AG04449 (cell line): ENCODE data around the gene ZNF609.

ENCODE experiments used
- CTCF ChIA-PET: fragments of 350-600 bp; formaldehyde crosslinking; extraction: SDS; loops from one replicate; lab custom pipeline; 2021; ENCODE audit warnings: antibody characterized with exemption; lab: Yijun Ruan, JAX
- POLR2A ChIA-PET: fragments of 400-600, 350-600 bp; formaldehyde crosslinking; extraction: SDS; loops from one replicate; lab custom pipeline; 2020; ENCODE audit warnings: antibody characterized with exemption, inconsistent platforms; lab: Yijun Ruan, JAX
- DNase-seq: peaks from one replicate; pipeline ENCODE4 v3.0.0-alpha.2; 2010; ENCODE audit warnings: low read depth, low spot score
- H3K4me3 ChIP-seq: 2 replicates; pipeline ENCODE4 v1.5.1; 2011; ENCODE audit warnings: low read depth, mild to moderate bottlenecking, control low read depth, low read length
- CTCF ChIP-seq: IDR thresholded peaks from one replicate; pipeline ENCODE4 v1.5.1; 2011; ENCODE audit warnings: mild to moderate bottlenecking, moderate library complexity, low read length, control low read depth, inconsistent platforms; ENCODE audit not compliant: insufficient read depth; ENCODE audit errors: missing control alignments

The ZNF609 gene

GRCh38 chr15:64522226-64522823 is 61.9 kb downstream of the ZNF609 start:
- no peak for DNase-seq
- H3K4me3 ChIP-seq = no peak overlapping the region
- ChIA-PET POLR2A (no interaction called here), CTCF (no interaction called here)
- no peak for TF ChIP-seq CTCF

GRCh38 chr15:64523240-64523639 is 62.9 kb downstream of the ZNF609 start:
- TF ChIP-seq CTCF = no peak
- DNase-seq = no peak
- ChIA-PET POLR2A (no interaction called here), CTCF (no interaction called here)
- no peak overlapping the region for H3K4me3 ChIP-seq

GRCh38 chr15:64524778-64525177 is 64.4 kb downstream of the ZNF609 start:
- H3K4me3 ChIP-seq = no peak overlapping the region
- CTCF ChIA-PET = no interaction called here
- POLR2A ChIA-PET = no interaction called here
- DNase-seq = no peak
- TF ChIP-seq CTCF = no peak

GRCh38 chr15:64525828-64526530 is 65.6 kb downstream of the ZNF609 start:
- TF ChIP-seq CTCF = no peak
- ChIA-PET POLR2A (no interaction called here), CTCF (no interaction called here)
- H3K4me3 ChIP-seq = no peak overlapping the region
- DNase-seq = no peak

- TF ChIP-seq CTCF = no peak
- DNase-seq = peak; percentile 28
- POLR2A ChIA-PET = no interaction called here
- CTCF ChIA-PET = no interaction called here
- H3K4me3 ChIP-seq = no peak overlapping the region
Measured at GRCh38 chr15:64527263-64527984, 67.0 kb downstream of the ZNF609 start.

- DNase-seq = no peak
- ChIA-PET CTCF (no interaction called here), POLR2A (no interaction called here)
- TF ChIP-seq CTCF = no peak
- H3K4me3 ChIP-seq = no peak overlapping the region
Measured at GRCh38 chr15:64528871-64529270, 68.5 kb downstream of the ZNF609 start.
